ENCODE measurements around the gene MED9.
"Not testable (repeated sequence)": the region's sequence is repeated elsewhere in the genome, so short reads cannot be mapped to it uniquely, and the experiment has no call there.

The MED9 gene

DNA sequence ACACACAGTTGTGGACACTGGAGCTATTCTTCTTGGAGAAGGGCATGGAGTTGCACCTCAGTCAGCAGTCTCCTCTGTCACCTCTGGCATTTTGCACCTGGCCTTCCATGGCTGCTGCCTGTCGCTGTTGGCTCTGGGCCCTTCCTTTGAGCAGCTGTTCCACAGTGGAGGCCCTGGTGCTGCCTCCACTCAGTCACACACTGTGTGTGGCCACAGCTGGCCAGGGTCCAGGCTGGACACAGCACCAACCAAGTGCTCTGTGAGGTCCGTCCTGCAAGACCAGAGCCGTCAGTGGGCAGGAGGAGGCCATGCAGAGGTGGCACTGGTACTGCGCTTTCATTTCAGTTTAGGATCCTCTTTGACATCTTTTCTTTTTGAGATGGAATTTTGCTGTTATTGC lies 21.6 kb upstream of the MED9 start:
- TF ChIP-seq, protein P1, sequence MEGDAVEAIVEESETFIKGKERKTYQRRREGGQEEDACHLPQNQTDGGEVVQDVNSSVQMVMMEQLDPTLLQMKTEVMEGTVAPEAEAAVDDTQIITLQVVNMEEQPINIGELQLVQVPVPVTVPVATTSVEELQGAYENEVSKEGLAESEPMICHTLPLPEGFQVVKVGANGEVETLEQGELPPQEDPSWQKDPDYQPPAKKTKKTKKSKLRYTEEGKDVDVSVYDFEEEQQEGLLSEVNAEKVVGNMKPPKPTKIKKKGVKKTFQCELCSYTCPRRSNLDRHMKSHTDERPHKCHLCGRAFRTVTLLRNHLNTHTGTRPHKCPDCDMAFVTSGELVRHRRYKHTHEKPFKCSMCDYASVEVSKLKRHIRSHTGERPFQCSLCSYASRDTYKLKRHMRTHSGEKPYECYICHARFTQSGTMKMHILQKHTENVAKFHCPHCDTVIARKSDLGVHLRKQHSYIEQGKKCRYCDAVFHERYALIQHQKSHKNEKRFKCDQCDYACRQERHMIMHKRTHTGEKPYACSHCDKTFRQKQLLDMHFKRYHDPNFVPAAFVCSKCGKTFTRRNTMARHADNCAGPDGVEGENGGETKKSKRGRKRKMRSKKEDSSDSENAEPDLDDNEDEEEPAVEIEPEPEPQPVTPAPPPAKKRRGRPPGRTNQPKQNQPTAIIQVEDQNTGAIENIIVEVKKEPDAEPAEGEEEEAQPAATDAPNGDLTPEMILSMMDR (IDR thresholded peaks at IDR 0.05; ENCODE audit: low read depth, low read length) = no peak
- no peak overlapping the region for H3K4me3 ChIP-seq (ENCODE audit: low read depth, low read length)

DNA sequence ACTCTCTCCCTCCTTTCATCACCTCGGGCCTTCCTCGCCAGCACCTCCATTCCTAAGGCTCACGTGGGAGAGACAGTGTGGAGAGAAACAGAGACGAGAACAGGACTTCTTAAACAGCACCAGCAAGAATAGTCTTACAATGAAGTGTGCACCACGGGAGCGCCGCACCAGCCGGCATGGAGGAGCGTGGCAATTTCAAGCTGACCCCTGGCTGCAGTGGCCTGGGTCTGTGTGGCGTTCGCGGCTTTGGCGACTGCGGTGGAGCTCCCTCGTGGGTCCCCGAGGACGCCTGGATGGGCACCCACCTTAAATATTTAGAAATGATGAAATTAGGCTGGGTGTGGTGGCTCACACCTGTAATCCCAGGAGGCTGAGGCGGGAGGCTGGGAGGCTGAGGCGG lies 20.5 kb upstream of the MED9 start:
- TF ChIP-seq, protein P1 (IDR thresholded peaks at IDR 0.05; ENCODE audit: low read depth, low read length) = no peak
- no peak overlapping the region for H3K4me3 ChIP-seq (ENCODE audit: low read depth, low read length)

DNA sequence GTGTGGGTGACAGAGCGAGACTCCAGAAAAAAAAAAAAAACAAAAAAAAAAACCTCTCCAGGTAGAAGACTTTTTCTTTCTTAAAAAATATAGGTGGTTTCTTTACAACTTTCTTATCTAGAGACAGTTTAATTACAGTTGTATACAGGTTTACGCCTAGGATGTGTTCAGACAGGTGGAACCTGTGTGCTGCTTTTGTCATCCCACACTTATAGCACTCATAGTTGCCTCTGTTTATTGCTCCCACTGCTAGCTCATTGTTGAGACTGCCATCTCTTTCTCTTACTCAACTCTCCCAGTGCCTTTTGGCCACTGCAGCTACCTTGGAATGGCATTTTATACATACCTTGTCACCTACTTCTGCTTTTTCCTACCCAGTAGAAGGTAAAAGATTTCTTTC lies 19.1 kb upstream of the MED9 start:
- no peak overlapping the region for H3K4me3 ChIP-seq (ENCODE audit: low read depth, low read length)
- TF ChIP-seq, protein P1 (IDR thresholded peaks at IDR 0.05; ENCODE audit: low read depth, low read length) = no peak

DNA sequence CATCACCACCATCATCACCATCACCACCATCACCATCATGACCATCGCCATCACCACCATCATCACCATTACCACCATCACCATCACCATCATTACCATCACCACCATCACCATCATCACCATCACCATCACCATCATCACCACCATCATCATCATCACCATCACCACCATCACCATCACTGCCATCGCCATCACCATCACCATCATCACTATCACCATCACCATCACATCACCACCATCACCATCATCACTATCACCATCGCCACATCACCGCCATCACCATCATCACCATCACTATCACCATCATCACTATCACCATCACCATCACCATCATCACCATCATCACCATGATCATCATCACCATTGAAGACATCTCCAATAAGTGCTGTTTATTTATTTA lies 16.8 kb upstream of the MED9 start:
- no peak overlapping the region for H3K4me3 ChIP-seq (ENCODE audit: low read depth, low read length)
- TF ChIP-seq, protein P1 (IDR thresholded peaks at IDR 0.05; ENCODE audit: low read depth, low read length) = no peak

DNA sequence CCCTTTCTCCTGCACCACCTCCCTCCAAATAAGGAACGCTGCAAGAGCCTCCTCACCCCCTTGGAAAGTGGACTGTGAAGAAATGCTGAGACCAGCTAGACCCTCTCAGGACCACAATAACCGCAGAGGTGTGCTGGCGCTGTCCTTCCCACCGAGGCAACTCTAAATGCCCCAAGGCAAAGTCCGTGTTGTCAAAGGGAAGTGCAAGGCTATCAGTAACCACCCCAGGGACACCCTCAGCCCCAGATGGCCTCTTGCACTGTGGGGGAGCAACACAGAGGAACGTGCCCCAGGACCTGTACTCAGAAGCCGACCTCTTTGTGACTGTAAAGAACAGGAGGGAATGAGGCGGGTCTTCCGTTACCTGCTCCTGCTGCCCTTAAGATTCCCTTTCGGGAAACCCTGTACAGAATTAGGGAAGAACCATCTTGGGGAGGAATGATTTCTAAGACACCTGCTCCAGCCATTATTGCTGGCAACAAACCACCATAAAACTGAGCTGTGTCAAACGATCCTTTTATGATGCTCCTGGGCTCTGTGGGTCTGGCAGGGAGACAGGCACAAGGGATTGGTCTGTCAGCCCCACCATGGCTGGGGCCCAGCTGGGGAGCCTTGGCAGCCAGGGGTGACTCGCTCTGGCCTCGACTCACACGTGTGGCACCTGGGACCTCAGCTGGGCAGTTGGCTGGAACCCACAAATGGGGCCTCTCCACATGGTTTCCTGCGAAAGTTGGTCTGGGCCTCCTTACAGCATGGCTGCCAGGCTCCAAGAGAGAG lies 14.6 kb upstream of the MED9 start:
- TF ChIP-seq, protein P1 (IDR thresholded peaks at IDR 0.05; ENCODE audit: low read depth, low read length) = no peak
- H3K4me3 ChIP-seq (ENCODE audit: low read depth, low read length) = no peak overlapping the region

- TF ChIP-seq, protein P1 (IDR thresholded peaks at IDR 0.05; ENCODE audit: low read depth, low read length) = no peak
- H3K4me3 ChIP-seq (ENCODE audit: low read depth, low read length) = no peak overlapping the region
Measured at GRCh38 chr17:17463821-17464220, 13.0 kb upstream of the MED9 start.

GRCh38 chr17:17465878-17466277 lies 10.9 kb upstream of the MED9 start:
- H3K4me3 ChIP-seq (ENCODE audit: low read depth, low read length) = not testable (repeated sequence)

- TF ChIP-seq, protein P1 (IDR thresholded peaks at IDR 0.05; ENCODE audit: low read depth, low read length) = no peak
Measured at GRCh38 chr17:17466511-17466910, 10.3 kb upstream of the MED9 start.

More at GRCh38 chr17:17466511-17466910, 10.3 kb upstream of the MED9 start:
- H3K4me3 ChIP-seq (ENCODE audit: low read depth, low read length) = no peak overlapping the region

Data from WI38 (cell line).